Gastroesophageal sphincter (tissue), 4 donors: ENCODE data around the gene WDR64. TPM values are rescaled to one million over a fixed set of nuclear protein-coding genes. Genes with fewer than 3 reads are reported as not detected.
"Not testable (repeated sequence)": the region's sequence is repeated elsewhere in the genome, so short reads cannot be mapped to it uniquely, and the experiment has no call there.

Experiments used
- ATAC-seq: fragments of 150-250 bp; one replicate; pipeline ENCODE4 v1.9.1; 2016; ENCODE audit warnings: mild to moderate bottlenecking, moderate library complexity
- H3K27ac ChIP-seq, 4 donors: fragments of 200-600 bp; sonication (generic) in 3 of 4; 1 replicate in 3 of 4; 2 replicates in 1 of 4; pipeline ENCODE4 v1.5.1; 2016 to 2019
- H3K27me3 ChIP-seq: fragments of 200-600 bp; sonication (generic); one replicate; pipeline ENCODE4 v1.5.1; 2019
- H3K36me3 ChIP-seq, 2 donors: fragments of 200-600 bp; sonication (generic); one replicate each; pipeline ENCODE4 v1.5.1; 2019; ENCODE audit warnings: control low read depth in 1 of 2
- H3K4me1 ChIP-seq, 3 donors: fragments of 200-600 bp; sonication (generic); 1 replicate in 2 of 3; 2 replicates in 1 of 3; pipeline ENCODE4 v1.5.1; 2016 to 2019; ENCODE audit warnings: control low read depth in 2 of 3
- H3K4me3 ChIP-seq, 2 donors: fragments of 200-600 bp; sonication (generic); one replicate each; pipeline ENCODE4 v1.5.1; 2019; ENCODE audit warnings: mild to moderate bottlenecking in 1 of 2, moderate library complexity in 1 of 2
- H3K9me3 ChIP-seq, 3 donors: fragments of 200-600 bp; sonication (generic); one replicate each; pipeline ENCODE4 v1.5.1; 2017 to 2019; ENCODE audit warnings: control low read depth in 2 of 3
- CTCF ChIP-seq, 4 experiments: fragments of 200-600 bp in 2 of 4; fragments of 450-650 bp in 2 of 4; sonication (generic) in 1 of 4; IDR thresholded peaks; one replicate each; pipeline ENCODE4 v1.5.1; 2017 to 2019; ENCODE audit warnings: antibody characterized with exemption in 4 of 4, mild to moderate bottlenecking in 2 of 4, moderate library complexity in 2 of 4
- EP300 ChIP-seq: sonication (generic); formaldehyde crosslinking; IDR thresholded peaks from one replicate; pipeline ENCODE4 v1.6.1; 2017; ENCODE audit warnings: antibody characterized with exemption, mild to moderate bottlenecking
- POLR2A ChIP-seq, 2 donors: fragments of 450-650 bp; IDR thresholded peaks; one replicate each; pipeline ENCODE4 v1.6.1; 2017; ENCODE audit warnings: antibody characterized with exemption in 2 of 2, mild to moderate bottlenecking in 2 of 2, moderate library complexity in 1 of 2
- POLR2AphosphoS5 ChIP-seq: sonication (generic); formaldehyde crosslinking; IDR thresholded peaks from one replicate; pipeline ENCODE4 v1.6.1; 2017; ENCODE audit warnings: antibody characterized with exemption
- WGBS, 2 donors: methylation state at CpG; one replicate each; pipeline ENCODE4 v1.1.5; 2018; ENCODE audit warnings: low coverage in 1 of 2; 5-methylcytosine and 5-hydroxymethylcytosine counted together
- total RNA-seq, 4 donors: library from RNA; depleted of rRNA; stranded (reverse); fragments of >200 nt; gene quantifications; one replicate each; pipeline ENCODE4 v1.1.0, GENCODE V29; 2016

WDR64 gene
- total RNA-seq, 4 donors from 2014 or later = 0.16 TPM; not detected in 3

GRCh38 chr1:241698177-241698576 is 46.1 kb downstream of the WDR64 start:
- H3K9me3 ChIP-seq = no peaks in the 10 kb centered on the region
- no peak for TF ChIP-seq POLR2A (IDR thresholded peaks at IDR 0.05)
- no peak for TF ChIP-seq EP300
- TF ChIP-seq POLR2AphosphoS5 = no peak
- no peak for TF ChIP-seq CTCF (IDR thresholded peaks at IDR 0.05)
- ATAC-seq = no peak
- no peaks in the 10 kb centered on the region for H3K4me1 ChIP-seq
- no peak overlapping the region for H3K4me3 ChIP-seq
- no peak overlapping the region for H3K27ac ChIP-seq
- H3K27me3 ChIP-seq = no peaks in the 10 kb centered on the region
- 75 to 88% methylated on average over 2 of the region's 2 CpGs for WGBS, 2 donors
- no peaks in the 10 kb centered on the region for H3K36me3 ChIP-seq

- ATAC-seq = no peak
- WGBS, 2 donors = 25% methylated on average over 1 of the region's 1 CpG; no CpG with 5 or more reads in 1 of the 2 donors
- Histone ChIP-seq H3K4me3 (no peak overlapping the region), H3K4me1 (no peaks in the 10 kb centered on the region), H3K27me3 (no peaks in the 10 kb centered on the region), H3K9me3 (no peaks in the 10 kb centered on the region), H3K36me3 (no peaks in the 10 kb centered on the region), H3K27ac (no peak overlapping the region)
- TF ChIP-seq POLR2A (IDR thresholded peaks at IDR 0.05) (no peak), POLR2AphosphoS5 (no peak), CTCF (IDR thresholded peaks at IDR 0.05) (no peak), EP300 (no peak)
Measured at GRCh38 chr1:241701483-241702295, 49.6 kb downstream of the WDR64 start.

GRCh38 chr1:241702442-241703373 is 50.6 kb downstream of the WDR64 start:
- Histone ChIP-seq H3K4me1 (no peaks in the 10 kb centered on the region), H3K4me3 (no peak overlapping the region), H3K27ac (no peak overlapping the region), H3K27me3 (no peaks in the 10 kb centered on the region), H3K36me3 (no peaks in the 10 kb centered on the region), H3K9me3 (no peaks in the 10 kb centered on the region)
- no peak for ATAC-seq
- TF ChIP-seq POLR2A (IDR thresholded peaks at IDR 0.05) (no peak), POLR2AphosphoS5 (no peak), CTCF (IDR thresholded peaks at IDR 0.05) (no peak), EP300 (no peak)
- WGBS, 2 donors = 63 to 100% methylated on average over 1 to 6 of the region's 6 CpGs

GRCh38 chr1:241703739-241704138 is 51.7 kb downstream of the WDR64 start:
- H3K4me1 ChIP-seq, H3K36me3 ChIP-seq, H3K27ac ChIP-seq, H3K4me3 ChIP-seq, ATAC-seq, H3K27me3 ChIP-seq, H3K9me3 ChIP-seq: not testable (repeated sequence)
- WGBS, 2 donors = 79 to 92% methylated on average over 4 of the region's 4 CpGs

GRCh38 chr1:241706257-241706656 is 54.2 kb downstream of the WDR64 start:
- WGBS, 2 donors = 69% methylated on average over 2 of the region's 2 CpGs; no CpG with 5 or more reads in 1 of the 2 donors
- ATAC-seq = no peak
- Histone ChIP-seq H3K36me3 (no peaks in the 10 kb centered on the region), H3K27me3 (no peaks in the 10 kb centered on the region), H3K9me3 (no peaks in the 10 kb centered on the region), H3K4me1 (no peaks in the 10 kb centered on the region), H3K27ac (no peak overlapping the region), H3K4me3 (no peak overlapping the region)
- TF ChIP-seq POLR2A (IDR thresholded peaks at IDR 0.05) (no peak), POLR2AphosphoS5 (no peak), EP300 (no peak), CTCF (IDR thresholded peaks at IDR 0.05) (no peak)
